NCI-H1105 treated with DMSO at 0.1 percent for 48 hours (cell line): ENCODE data around the gene HADHB.
"Not testable (repeated sequence)": the region's sequence is repeated elsewhere in the genome, so short reads cannot be mapped to it uniquely, and the experiment has no call there.

Source experiments
- DNase-seq: peaks from one replicate; lab custom pipeline; 2025; lab: John Stamatoyannopoulos, UW

Gene HADHB

GRCh38 chr2:26297061-26297460 is 52.3 kb downstream of the HADHB start:
- DNase-seq, result no peak

GRCh38 chr2:26298286-26298637 is 53.5 kb downstream of the HADHB start:
- no peak for DNase-seq

- no peak for DNase-seq
These were observed 54.1 kb downstream of the HADHB start for GRCh38 chr2:26298638-26299393.

- no peak for DNase-seq
These were observed 54.8 kb downstream of the HADHB start for GRCh38 chr2:26299471-26300101.

- no peak for DNase-seq
These were observed 55.6 kb downstream of the HADHB start for GRCh38 chr2:26300234-26300925.

- no peak for DNase-seq
These were observed 58.1 kb downstream of the HADHB start for GRCh38 chr2:26302846-26303245.

- not testable (repeated sequence) for DNase-seq
These were observed 60.4 kb downstream of the HADHB start for GRCh38 chr2:26305094-26305493.

- DNase-seq, result no peak
These were observed 60.8 kb downstream of the HADHB start for GRCh38 chr2:26305540-26305939.

GRCh38 chr2:26309921-26310320 is 65.2 kb downstream of the HADHB start:
- DNase-seq, result no peak

- DNase-seq, result no peak
These were observed 67.7 kb downstream of the HADHB start for GRCh38 chr2:26312471-26312870.

- DNase-seq, result no peak
These were observed 68.7 kb downstream of the HADHB start for GRCh38 chr2:26313446-26313845.

- no peak for DNase-seq
These were observed 69.5 kb downstream of the HADHB start for GRCh38 chr2:26314243-26314642.

- no peak for DNase-seq
These were observed 71.3 kb downstream of the HADHB start for GRCh38 chr2:26316041-26316440.

GRCh38 chr2:26316845-26317244 is 72.1 kb downstream of the HADHB start:
- DNase-seq, result no peak

- no peak for DNase-seq
These were observed 72.8 kb downstream of the HADHB start for GRCh38 chr2:26317377-26318105.

- no peak for DNase-seq
These were observed 74.2 kb downstream of the HADHB start for GRCh38 chr2:26318950-26319349.

- DNase-seq, result not testable (repeated sequence)
These were observed 79.7 kb downstream of the HADHB start for GRCh38 chr2:26324479-26324878.

GRCh38 chr2:26324903-26325302 is 80.2 kb downstream of the HADHB start:
- DNase-seq, result no peak

GRCh38 chr2:26325851-26326250 is 81.1 kb downstream of the HADHB start:
- DNase-seq, result no peak

GRCh38 chr2:26326514-26326913 is 81.8 kb downstream of the HADHB start:
- no peak for DNase-seq

GRCh38 chr2:26327291-26328272 is 82.8 kb downstream of the HADHB start:
- no peak for DNase-seq
